Liver (tissue), 9 donors: ENCODE data around the gene CD200R1. TPM values are rescaled to one million over a fixed set of nuclear protein-coding genes. Genes with fewer than 3 reads are reported as not detected.

Experiments used
- DNase-seq: peaks from one replicate; pipeline ENCODE4 v3.0.0-alpha.2; 2017; ENCODE audit warnings: low spot score
- H3K27ac ChIP-seq, 2 donors: one replicate each; pipeline ENCODE4 v1.7.0; 2013; ENCODE audit warnings: inconsistent platforms in 2 of 2, low read length in 2 of 2, control low read depth in 1 of 2, low read depth in 1 of 2, mild to moderate bottlenecking in 1 of 2
- H3K27me3 ChIP-seq, 4 donors: one replicate each; pipeline versions ENCODE4 v1.6.1 to v1.7.0; 2013; ENCODE audit warnings: low read length in 3 of 4, inconsistent platforms in 1 of 4, mild to moderate bottlenecking in 1 of 4, moderate library complexity in 1 of 4; ENCODE audit not compliant: control insufficient read depth in 4 of 4, insufficient read depth in 4 of 4
- H3K36me3 ChIP-seq, 4 donors: one replicate each; pipeline versions ENCODE4 v1.6.1 to v1.7.0; 2013; ENCODE audit warnings: low read length in 3 of 4, mild to moderate bottlenecking in 3 of 4, low read depth in 1 of 4, moderate library complexity in 1 of 4; ENCODE audit not compliant: control insufficient read depth in 4 of 4, insufficient read depth in 3 of 4
- H3K4me1 ChIP-seq, 4 donors: one replicate each; pipeline versions ENCODE4 v1.6.1 to v1.7.0; 2013; ENCODE audit warnings: low read length in 3 of 4, mild to moderate bottlenecking in 3 of 4, moderate library complexity in 1 of 4; ENCODE audit not compliant: control insufficient read depth in 4 of 4, insufficient read depth in 4 of 4
- H3K4me3 ChIP-seq, 3 donors: one replicate each; pipeline versions ENCODE4 v1.6.1 to v1.7.0; 2013; ENCODE audit warnings: low read length in 3 of 3, control low read depth in 1 of 3, low read depth in 1 of 3, mild to moderate bottlenecking in 1 of 3
- H3K9ac ChIP-seq, 2 donors: one replicate each; pipeline ENCODE4 v1.7.0; 2013; ENCODE audit warnings: low read length in 2 of 2, mild to moderate bottlenecking in 2 of 2, moderate library complexity in 2 of 2, control low read depth in 1 of 2, low read depth in 1 of 2
- H3K9me3 ChIP-seq, 4 donors: one replicate each; pipeline versions ENCODE4 v1.6.1 to v1.7.0; 2013; ENCODE audit warnings: low read length in 3 of 4; ENCODE audit not compliant: control insufficient read depth in 4 of 4
- CTCF ChIP-seq: fragments of 150-350 bp; IDR thresholded peaks from 2 replicates; pipeline ENCODE4 v1.5.1; 2017; ENCODE audit warnings: improper control_type of control experiment, low read depth, low read length; ENCODE audit not compliant: missing input control
- EGR1 ChIP-seq, 2 donors: IDR thresholded peaks; 2 replicates each; pipeline ENCODE4 v1.6.1; 2016 to 2018; ENCODE audit warnings: antibody characterized with exemption in 2 of 2, low read depth in 2 of 2
- FOXA1 ChIP-seq: IDR thresholded peaks from 2 replicates; pipeline ENCODE4 v1.6.1; 2016; ENCODE audit warnings: antibody characterized with exemption
- FOXA2 ChIP-seq: IDR thresholded peaks from 2 replicates; pipeline ENCODE4 v1.6.1; 2016; ENCODE audit warnings: antibody characterized with exemption
- GABPA ChIP-seq, 2 donors: IDR thresholded peaks in 1 of 2; conservative IDR thresholded peaks in 1 of 2; 2 replicates each; pipeline ENCODE4 v1.6.1; 2016; ENCODE audit warnings: antibody characterized with exemption in 2 of 2, mild to moderate bottlenecking in 1 of 2, moderate library complexity in 1 of 2
- HNF4A ChIP-seq, 2 donors: conservative IDR thresholded peaks; 2 replicates each; pipeline ENCODE4 v1.6.1; 2016; ENCODE audit warnings: antibody characterized with exemption in 2 of 2, mild to moderate bottlenecking in 2 of 2
- HNF4G ChIP-seq: IDR thresholded peaks from 2 replicates; pipeline ENCODE4 v1.6.1; 2016; ENCODE audit warnings: antibody characterized with exemption
- JUND ChIP-seq, 2 donors: IDR thresholded peaks; 2 replicates each; pipeline ENCODE4 v1.6.1; 2016; ENCODE audit warnings: antibody characterized with exemption in 2 of 2
- MAX ChIP-seq: IDR thresholded peaks from 2 replicates; pipeline ENCODE4 v1.6.1; 2016; ENCODE audit warnings: antibody characterized with exemption
- NR2F2 ChIP-seq: IDR thresholded peaks from 2 replicates; pipeline ENCODE4 v1.6.1; 2016; ENCODE audit warnings: antibody characterized with exemption
- RAD21 ChIP-seq, 2 donors: IDR thresholded peaks; 2 replicates each; pipeline ENCODE4 v1.6.1; 2016; ENCODE audit warnings: antibody characterized with exemption in 2 of 2, mild to moderate bottlenecking in 2 of 2
- RXRA ChIP-seq, 2 donors: IDR thresholded peaks; 2 replicates each; pipeline ENCODE4 v1.6.1; 2017 to 2018; ENCODE audit warnings: antibody characterized with exemption in 2 of 2, mild to moderate bottlenecking in 1 of 2
- SP1 ChIP-seq: IDR thresholded peaks from 2 replicates; pipeline ENCODE4 v1.6.1; 2018; ENCODE audit warnings: antibody characterized with exemption, mild to moderate bottlenecking
- TAF1 ChIP-seq: conservative IDR thresholded peaks from 2 replicates; pipeline ENCODE4 v1.6.1; 2016; ENCODE audit warnings: antibody characterized with exemption, mild to moderate bottlenecking
- YY1 ChIP-seq: IDR thresholded peaks from 2 replicates; pipeline ENCODE4 v1.6.1; 2016; ENCODE audit warnings: antibody characterized with exemption, mild to moderate bottlenecking
- ZBTB33 ChIP-seq: IDR thresholded peaks from 2 replicates; pipeline ENCODE4 v1.6.1; 2016; ENCODE audit warnings: antibody characterized with exemption
- WGBS: extraction: QIAGEN DNeasy Blood & Tissue Kit; methylation state at CpG from one replicate; pipeline ENCODE4 v1.1.7; 2013; 5-methylcytosine and 5-hydroxymethylcytosine counted together
- polyA plus RNA-seq, 2 donors: library from polyadenylated mRNA; stranded (reverse) in 1 of 2; unstranded in 1 of 2; fragments of 200-250 nt in 1 of 2; fragments of >200 nt in 1 of 2; fragmentation: Nextera tagmentation in 1 of 2; extraction: Ambion mirVana in 1 of 2; gene quantifications; one replicate each; pipeline versions ENCODE4 v1.2.1 to v1.2.3, GENCODE V29; 2013 to 2015
- total RNA-seq, 2 donors: library from RNA; depleted of rRNA; stranded (reverse); fragments of >200 nt; gene quantifications; one replicate each; pipeline ENCODE4 v1.2.3, GENCODE V29; 2014
- TF ChIP-seq, protein P1 (sequence below): IDR thresholded peaks from 2 replicates; pipeline ENCODE4 v1.6.1; 2016; ENCODE audit warnings: antibody characterized with exemption, mild to moderate bottlenecking
- TF ChIP-seq, protein P2 (sequence below): IDR thresholded peaks from 2 replicates; pipeline ENCODE4 v1.6.1; 2016; ENCODE audit warnings: antibody characterized with exemption
- donor health status: healthy.
- donor health status: healthy.
- donor health status: healthy.
- donor health status: healthy.
- donor health status: healthy.

The CD200R1 gene
- total and polyA plus RNA-seq, 4 donors = 0.40 to 5.4 (median 1.00) TPM

- H3K4me1 ChIP-seq = peaks cover 0 to 18% (median 5%) of the 10 kb centered on the region in 4 donors
- H3K9ac ChIP-seq = peak overlapping the region; percentile 83 to 91
- H3K9me3 ChIP-seq = no peaks in the 10 kb centered on the region
- peak overlapping the region; percentile 83 to 95 (median 94) for H3K4me3 ChIP-seq
- peak; percentile 83 for DNase-seq
- TF ChIP-seq EGR1 (IDR thresholded peaks at IDR 0.05; ENCODE audit: low read depth in 2 of 2) (peak; percentile 47 to 48), CTCF (peak; percentile 1), YY1 (peak; percentile 92), NR2F2 (peak; percentile 46), SP1 (peak; percentile 52), ZBTB33 (peak; percentile 68), RXRA (IDR thresholded peaks at IDR 0.05) (no peak), TAF1 (peak; percentile 54), GABPA (IDR thresholded peaks at IDR 0.05 in 1 of 2, conservative IDR thresholded peaks at IDR 0.05 in 1 of 2) (peak; percentile 57 to 88), RAD21 (IDR thresholded peaks at IDR 0.05) (peak in 1 of 2 donors; percentile 4), HNF4A (conservative IDR thresholded peaks at IDR 0.05) (peak in 1 of 2 donors; percentile 4), MAX (peak; percentile 94), JUND (IDR thresholded peaks at IDR 0.05) (no peak), HNF4G (no peak), FOXA2 (no peak), FOXA1 (peak; percentile 26)
- TF ChIP-seq, protein P1, sequence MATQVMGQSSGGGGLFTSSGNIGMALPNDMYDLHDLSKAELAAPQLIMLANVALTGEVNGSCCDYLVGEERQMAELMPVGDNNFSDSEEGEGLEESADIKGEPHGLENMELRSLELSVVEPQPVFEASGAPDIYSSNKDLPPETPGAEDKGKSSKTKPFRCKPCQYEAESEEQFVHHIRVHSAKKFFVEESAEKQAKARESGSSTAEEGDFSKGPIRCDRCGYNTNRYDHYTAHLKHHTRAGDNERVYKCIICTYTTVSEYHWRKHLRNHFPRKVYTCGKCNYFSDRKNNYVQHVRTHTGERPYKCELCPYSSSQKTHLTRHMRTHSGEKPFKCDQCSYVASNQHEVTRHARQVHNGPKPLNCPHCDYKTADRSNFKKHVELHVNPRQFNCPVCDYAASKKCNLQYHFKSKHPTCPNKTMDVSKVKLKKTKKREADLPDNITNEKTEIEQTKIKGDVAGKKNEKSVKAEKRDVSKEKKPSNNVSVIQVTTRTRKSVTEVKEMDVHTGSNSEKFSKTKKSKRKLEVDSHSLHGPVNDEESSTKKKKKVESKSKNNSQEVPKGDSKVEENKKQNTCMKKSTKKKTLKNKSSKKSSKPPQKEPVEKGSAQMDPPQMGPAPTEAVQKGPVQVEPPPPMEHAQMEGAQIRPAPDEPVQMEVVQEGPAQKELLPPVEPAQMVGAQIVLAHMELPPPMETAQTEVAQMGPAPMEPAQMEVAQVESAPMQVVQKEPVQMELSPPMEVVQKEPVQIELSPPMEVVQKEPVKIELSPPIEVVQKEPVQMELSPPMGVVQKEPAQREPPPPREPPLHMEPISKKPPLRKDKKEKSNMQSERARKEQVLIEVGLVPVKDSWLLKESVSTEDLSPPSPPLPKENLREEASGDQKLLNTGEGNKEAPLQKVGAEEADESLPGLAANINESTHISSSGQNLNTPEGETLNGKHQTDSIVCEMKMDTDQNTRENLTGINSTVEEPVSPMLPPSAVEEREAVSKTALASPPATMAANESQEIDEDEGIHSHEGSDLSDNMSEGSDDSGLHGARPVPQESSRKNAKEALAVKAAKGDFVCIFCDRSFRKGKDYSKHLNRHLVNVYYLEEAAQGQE = peak; percentile 57
- TF ChIP-seq, protein P2, sequence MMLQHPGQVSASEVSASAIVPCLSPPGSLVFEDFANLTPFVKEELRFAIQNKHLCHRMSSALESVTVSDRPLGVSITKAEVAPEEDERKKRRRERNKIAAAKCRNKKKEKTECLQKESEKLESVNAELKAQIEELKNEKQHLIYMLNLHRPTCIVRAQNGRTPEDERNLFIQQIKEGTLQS = no peak
- H3K27ac ChIP-seq = peak overlapping the region; percentile 77 to 86
- no peaks in the 10 kb centered on the region for H3K27me3 ChIP-seq
- 5% methylated on average over 63 of the region's 63 CpGs for WGBS
- peaks cover 0 to 19% (median 5%) of the 10 kb centered on the region in 4 donors for H3K36me3 ChIP-seq
Measured at GRCh38 chr3:113019182-113020137, 44.6 kb upstream of the CD200R1 start.
